Natural killer cell (primary cell): ENCODE measurements around the gene NDUFB3. TPM values are rescaled to one million over a fixed set of nuclear protein-coding genes. Genes with fewer than 3 reads are reported as not detected.
A peak's percentile ranks its signal among the peaks of the same experiment; 100 is the strongest.

ENCODE experiments used
- ATAC-seq, 3 donors: fragments of 150-1000 bp in 2 of 3; fragments of 200-7000 bp in 1 of 3; cut with Tn5 transposase; 1 replicate in 1 of 3; 2 replicates in 2 of 3; pipeline ENCODE4 v1.10.0; 2021; ENCODE audit warnings: mild to moderate bottlenecking in 2 of 3, moderate library complexity in 2 of 3
- DNase-seq, 2 donors: peaks; one replicate each; pipeline versions ENCODE4 v3.0.0 to v3.0.0-alpha.2; 2013 to 2021; ENCODE audit warnings: mixed read lengths in 1 of 2
- H3K27ac ChIP-seq: one replicate; pipeline ENCODE4 v1.5.1; 2013; ENCODE audit warnings: mild to moderate bottlenecking, low read length
- H3K27me3 ChIP-seq: one replicate; pipeline ENCODE4 v1.6.1; 2013; ENCODE audit warnings: low read length; ENCODE audit not compliant: control insufficient read depth, insufficient read depth
- H3K36me3 ChIP-seq: one replicate; pipeline ENCODE4 v1.6.1; 2013; ENCODE audit warnings: low read length; ENCODE audit not compliant: control insufficient read depth, insufficient read depth
- H3K4me1 ChIP-seq: one replicate; pipeline ENCODE4 v1.6.1; 2013; ENCODE audit warnings: low read length; ENCODE audit not compliant: control insufficient read depth, insufficient read depth
- H3K4me3 ChIP-seq: one replicate; pipeline ENCODE4 v1.5.1; 2013; ENCODE audit warnings: low read length
- H3K9me3 ChIP-seq: one replicate; pipeline ENCODE4 v1.6.1; 2013; ENCODE audit warnings: low read length; ENCODE audit not compliant: control insufficient read depth, insufficient read depth
- H3K27ac Mint-ChIP-seq, 2 donors: one replicate each; pipeline ENCODE4 v1.8.0; 2022; ENCODE audit warnings: mild to moderate bottlenecking in 2 of 2, mixed read lengths in 2 of 2, moderate library complexity in 1 of 2
- H3K27me3 Mint-ChIP-seq, 2 donors: one replicate each; pipeline ENCODE4 v1.8.0; 2022; ENCODE audit warnings: low read depth in 2 of 2, mixed read lengths in 2 of 2
- H3K36me3 Mint-ChIP-seq: one replicate; pipeline ENCODE4 v1.8.0; 2022; ENCODE audit warnings: mixed read lengths
- H3K4me1 Mint-ChIP-seq, 2 donors: one replicate each; pipeline ENCODE4 v1.8.0; 2022; ENCODE audit warnings: mixed read lengths in 2 of 2
- H3K4me3 Mint-ChIP-seq: one replicate; pipeline ENCODE4 v1.8.0; 2022; ENCODE audit warnings: mild to moderate bottlenecking, moderate library complexity, mixed read lengths
- H3K9me3 Mint-ChIP-seq, 2 donors: one replicate each; pipeline ENCODE4 v1.8.0; 2022; ENCODE audit warnings: mixed read lengths in 2 of 2
- WGBS: methylation state at CpG from one replicate; pipeline ENCODE4 v1.1.7; 2013; ENCODE audit warnings: missing lambda C conversion rate; ENCODE audit not compliant: insufficient coverage; 5-methylcytosine and 5-hydroxymethylcytosine counted together
- intact Hi-C: fragments of 100-400 bp; cut with micrococcal nuclease; formaldehyde crosslinking; loops from one replicate; pipeline ENCODE4 v1.14.2; 2022
- total RNA-seq, 4 donors: library from RNA; stranded (reverse); fragments of 120-200 nt in 1 of 4; gene quantifications; one replicate each; pipeline versions ENCODE4 v1.2.3 to v1.2.4, GENCODE V29; 2013 to 2022
- TF ChIP-seq, protein P1 (sequence below): fragments of 200-600 bp; IDR thresholded peaks from one replicate; pipeline ENCODE4 v1.8.0; 2022; ENCODE audit warnings: antibody characterized with exemption

NDUFB3 gene
- total RNA-seq, 3 donors from 2014 or later (not counting 1 experiment from before 2014, with no cell fraction given), result 23.5 to 32.7 (median 30.7) TPM

DNA sequence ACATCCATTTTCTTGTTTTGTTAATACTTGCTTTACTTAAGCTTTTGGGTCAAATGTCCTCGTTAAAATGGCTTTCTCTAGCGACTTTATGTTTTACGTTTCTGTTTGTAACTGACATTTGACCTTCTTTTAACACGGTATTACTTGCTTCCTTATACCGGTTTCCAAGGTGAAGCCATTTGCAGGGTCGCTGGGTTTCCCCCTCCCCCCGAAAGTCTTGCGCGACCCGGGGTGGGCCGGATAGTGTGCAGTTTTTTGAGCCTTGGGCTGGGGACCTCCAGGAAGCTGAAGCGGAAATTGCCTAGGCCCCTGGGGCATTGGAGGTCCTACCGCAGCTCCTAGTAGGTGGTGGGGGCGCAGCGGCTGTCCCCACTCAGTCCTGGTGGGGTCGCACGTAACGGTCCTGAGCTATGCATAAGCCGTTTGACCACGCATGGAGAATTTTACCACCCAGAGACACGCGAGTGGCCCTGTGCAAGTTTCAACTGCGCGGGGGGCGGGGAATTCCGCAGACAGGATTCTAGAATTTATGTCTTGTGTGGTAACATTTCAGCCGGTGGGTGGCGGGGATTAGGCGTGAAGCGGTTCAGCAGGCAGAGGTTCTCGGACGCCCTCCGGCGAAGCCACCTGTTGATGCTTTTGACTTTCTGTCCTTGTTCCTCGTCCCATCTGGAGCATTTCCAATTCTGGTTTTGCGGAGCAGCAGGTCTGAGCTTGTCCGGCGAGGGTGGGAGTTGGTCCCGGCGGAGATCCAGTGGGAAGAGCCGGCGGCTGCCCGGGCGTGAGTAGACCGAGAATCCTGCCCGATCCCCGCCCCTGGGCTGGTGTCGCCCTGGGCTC, 46.5 kb downstream of the NDUFB3 start:
- Histone ChIP-seq H3K27ac (peak overlapping the region; percentile 93), H3K27me3 (no peaks in the 10 kb centered on the region), H3K36me3 (peaks cover 21% of the 10 kb centered on the region), H3K4me3 (peak overlapping the region; percentile 90), H3K9me3 (no peaks in the 10 kb centered on the region), H3K4me1 (peaks cover 50% of the 10 kb centered on the region)
- TF ChIP-seq, protein P1, sequence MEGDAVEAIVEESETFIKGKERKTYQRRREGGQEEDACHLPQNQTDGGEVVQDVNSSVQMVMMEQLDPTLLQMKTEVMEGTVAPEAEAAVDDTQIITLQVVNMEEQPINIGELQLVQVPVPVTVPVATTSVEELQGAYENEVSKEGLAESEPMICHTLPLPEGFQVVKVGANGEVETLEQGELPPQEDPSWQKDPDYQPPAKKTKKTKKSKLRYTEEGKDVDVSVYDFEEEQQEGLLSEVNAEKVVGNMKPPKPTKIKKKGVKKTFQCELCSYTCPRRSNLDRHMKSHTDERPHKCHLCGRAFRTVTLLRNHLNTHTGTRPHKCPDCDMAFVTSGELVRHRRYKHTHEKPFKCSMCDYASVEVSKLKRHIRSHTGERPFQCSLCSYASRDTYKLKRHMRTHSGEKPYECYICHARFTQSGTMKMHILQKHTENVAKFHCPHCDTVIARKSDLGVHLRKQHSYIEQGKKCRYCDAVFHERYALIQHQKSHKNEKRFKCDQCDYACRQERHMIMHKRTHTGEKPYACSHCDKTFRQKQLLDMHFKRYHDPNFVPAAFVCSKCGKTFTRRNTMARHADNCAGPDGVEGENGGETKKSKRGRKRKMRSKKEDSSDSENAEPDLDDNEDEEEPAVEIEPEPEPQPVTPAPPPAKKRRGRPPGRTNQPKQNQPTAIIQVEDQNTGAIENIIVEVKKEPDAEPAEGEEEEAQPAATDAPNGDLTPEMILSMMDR, result peak; percentile 40
- DNase-seq (peak; percentile 87 to 93), ATAC-seq (peak; percentile 46 to 61 (median 54))
- Mint-ChIP-seq H3K9me3 (peaks cover 0 to 3% of the 10 kb centered on the region in 2 donors), H3K27me3 (no peaks in the 10 kb centered on the region), H3K27ac (peak overlapping the region; percentile 93 to 100), H3K4me3 (peak overlapping the region; percentile 95), H3K36me3 (peaks cover 21% of the 10 kb centered on the region), H3K4me1 (peaks cover 79 to 82% of the 10 kb centered on the region in 2 donors)
- intact Hi-C loops, result loop anchor here (5.0 kb wide), 2 partner anchors 306 to 406 kb away; partner anchors contain the start of gene BZW1
- under 1% methylated on average over 48 of the region's 48 CpGs for WGBS

- ATAC-seq (peak in 2 of 3 donors; percentile 6 to 22), DNase-seq (peak in 1 of 2 donors; percentile 57)
- H3K4me3 ChIP-seq, result peak overlapping the region; percentile 90
- WGBS, result 0% methylated on average over 11 of the region's 12 CpGs
- Mint-ChIP-seq H3K4me3 (peak overlapping the region; percentile 95), H3K4me1 (peaks cover 85 to 86% of the 10 kb centered on the region in 2 donors), H3K27ac (peak overlapping the region; percentile 93 to 100), H3K9me3 (peaks cover 0 to 3% of the 10 kb centered on the region in 2 donors), H3K27me3 (no peaks in the 10 kb centered on the region), H3K36me3 (peaks cover 21% of the 10 kb centered on the region)
- no peaks in the 10 kb centered on the region for H3K27me3 ChIP-seq
- H3K4me1 ChIP-seq, result peaks cover 57% of the 10 kb centered on the region
- H3K9me3 ChIP-seq, result no peaks in the 10 kb centered on the region
- TF ChIP-seq, protein P1, result no peak
- peak overlapping the region; percentile 93 for H3K27ac ChIP-seq
- H3K36me3 ChIP-seq, result peaks cover 22% of the 10 kb centered on the region
- intact Hi-C loops, result loop anchor here (5.0 kb wide), 2 partner anchors 307 to 407 kb away; partner anchors contain the start of gene BZW1
Measured at GRCh38 chr2:201118961-201119854, 47.4 kb downstream of the NDUFB3 start.

DNA sequence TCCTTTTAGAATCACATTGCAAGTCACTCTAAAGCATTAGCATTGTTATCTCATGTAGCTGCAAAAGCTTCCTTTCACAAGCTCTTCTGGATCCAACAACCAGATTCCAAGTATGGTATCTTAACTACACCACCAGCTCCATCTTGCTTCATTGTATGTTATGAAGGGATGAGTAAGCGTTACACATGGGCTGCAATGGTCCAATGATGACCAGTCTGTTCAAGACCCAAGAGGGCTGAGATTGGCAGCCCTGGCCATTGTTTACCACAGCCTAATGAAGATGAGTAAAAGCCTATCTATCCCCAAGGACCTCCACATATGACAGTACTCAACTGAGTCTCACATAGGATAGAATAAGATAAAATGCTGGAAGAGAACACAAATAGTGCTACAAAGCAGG, 50.5 kb downstream of the NDUFB3 start:
- intact Hi-C loops, result no loop called here
- no peak for DNase-seq
- peaks cover 61% of the 10 kb centered on the region for H3K4me1 ChIP-seq
- H3K36me3 Mint-ChIP-seq, result peaks cover 21% of the 10 kb centered on the region
- TF ChIP-seq, protein P1, result no peak
- peaks cover 87 to 89% of the 10 kb centered on the region in 2 donors for H3K4me1 Mint-ChIP-seq
- peaks cover 22% of the 10 kb centered on the region for H3K36me3 ChIP-seq
- no peak for ATAC-seq
- H3K27ac Mint-ChIP-seq, result peak overlapping the region; percentile 93 to 100
- H3K9me3 Mint-ChIP-seq, result no peaks in the 10 kb centered on the region
- H3K27ac ChIP-seq, result peak overlapping the region; percentile 93
- peak overlapping the region; percentile 95 for H3K4me3 Mint-ChIP-seq
- no peaks in the 10 kb centered on the region for H3K27me3 ChIP-seq
- H3K4me3 ChIP-seq, result peak overlapping the region; percentile 90
- H3K9me3 ChIP-seq, result no peaks in the 10 kb centered on the region
- no peaks in the 10 kb centered on the region for H3K27me3 Mint-ChIP-seq
- 43% methylated on average over 1 of the region's 1 CpG for WGBS
